ENCODE results near the gene PACSIN1. TPM values are rescaled to one million over a fixed set of nuclear protein-coding genes. Genes with fewer than 3 reads are reported as not detected.

Gene PACSIN1
- total RNA-seq, 1 experiment from 2014 or later = not detected

Other genes starting within 250 kb of the PACSIN1 start
- gene HMGA1, start 229.2 kb upstream of the PACSIN1 start, total RNA-seq (2014; rRNA removed; shearing (Covaris generic); ENCODE audit: low replicate concordance) = 65.7 and 74.6 TPM in 2 replicates
- 2.4 and 12.0 TPM in 2 replicates for gene SMIM29, start 217.1 kb upstream of the PACSIN1 start, total RNA-seq (2014; rRNA removed; shearing (Covaris generic); ENCODE audit: low replicate concordance)
- 2.6 and 6.2 TPM in 2 replicates for gene NUDT3, start 73.4 kb upstream of the PACSIN1 start, total RNA-seq (2014; rRNA removed; shearing (Covaris generic); ENCODE audit: low replicate concordance)
- 2,114 and 2,633 TPM in 2 replicates for gene RPS10, start 40.0 kb upstream of the PACSIN1 start, total RNA-seq (2014; rRNA removed; shearing (Covaris generic); ENCODE audit: low replicate concordance)
- not detected in 2 replicates for gene SPDEF, start 90.3 kb downstream of the PACSIN1 start, total RNA-seq (2014; rRNA removed; shearing (Covaris generic); ENCODE audit: low replicate concordance)
- 25.9 and 26.1 TPM in 2 replicates for gene ILRUN, start 230.7 kb downstream of the PACSIN1 start, total RNA-seq (2014; rRNA removed; shearing (Covaris generic); ENCODE audit: low replicate concordance)